ENCODE data around the gene RPS3.
"Not testable (repeated sequence)": the region's sequence is repeated elsewhere in the genome, so short reads cannot be mapped to it uniquely, and the experiment has no call there.

RPS3 gene

GRCh38 chr11:75399344-75400145, at the start of gene RPS3:
RPS3 (plus strand) TSS chr11:75399518; CDS start chr11:75399548, 30 bp downstream.
- in situ Hi-C loops (cut with HindIII; ENCODE audit: low pct_unique_long_range_greater_than_20kb, low sequenced_read_pairs): no loop called here
- peak; percentile 88 to 96 for DNase-seq (ENCODE audit: low read depth in 1 of 2, low spot score in 1 of 2)
- TF ChIP-seq JUND (IDR thresholded peaks at IDR 0.05; ENCODE audit: low read depth): no peak

GRCh38 chr11:75349521-75350116, 49.7 kb upstream of the RPS3 start:
- in situ Hi-C loops (cut with HindIII; ENCODE audit: low pct_unique_long_range_greater_than_20kb, low sequenced_read_pairs): no loop called here
- no peak for DNase-seq (ENCODE audit: low read depth in 1 of 2, low spot score in 1 of 2)
- no peak for TF ChIP-seq JUND (IDR thresholded peaks at IDR 0.05; ENCODE audit: low read depth)

- in situ Hi-C loops (cut with HindIII; ENCODE audit: low pct_unique_long_range_greater_than_20kb, low sequenced_read_pairs): no loop called here
- no peak for DNase-seq (ENCODE audit: low read depth in 1 of 2, low spot score in 1 of 2)
- no peak for TF ChIP-seq JUND (IDR thresholded peaks at IDR 0.05; ENCODE audit: low read depth)
These were observed 49.1 kb upstream of the RPS3 start for GRCh38 chr11:75350122-75350742.

- no peak for TF ChIP-seq JUND (IDR thresholded peaks at IDR 0.05; ENCODE audit: low read depth)
- DNase-seq (ENCODE audit: low read depth in 1 of 2, low spot score in 1 of 2): peak; percentile 60 to 78
- in situ Hi-C loops (cut with HindIII; ENCODE audit: low pct_unique_long_range_greater_than_20kb, low sequenced_read_pairs): no loop called here
These were observed 48.4 kb upstream of the RPS3 start for GRCh38 chr11:75350743-75351540.

GRCh38 chr11:75351541-75351790, 47.9 kb upstream of the RPS3 start, which contains the start of gene ARRB1:
ARRB1 (minus strand) TSS chr11:75351661; CDS start chr11:75351607, 54 bp downstream.
- in situ Hi-C loops (cut with HindIII; ENCODE audit: low pct_unique_long_range_greater_than_20kb, low sequenced_read_pairs): no loop called here
- no peak for TF ChIP-seq JUND (IDR thresholded peaks at IDR 0.05; ENCODE audit: low read depth)
- DNase-seq (ENCODE audit: low read depth in 1 of 2, low spot score in 1 of 2): peak in 1 of 2 experiments; percentile 89

GRCh38 chr11:75351791-75352587, 47.3 kb upstream of the RPS3 start:
- peak; percentile 66 to 83 for DNase-seq (ENCODE audit: low read depth in 1 of 2, low spot score in 1 of 2)
- in situ Hi-C loops (cut with HindIII; ENCODE audit: low pct_unique_long_range_greater_than_20kb, low sequenced_read_pairs): no loop called here
- TF ChIP-seq JUND (IDR thresholded peaks at IDR 0.05; ENCODE audit: low read depth): no peak

- DNase-seq (ENCODE audit: low read depth in 1 of 2, low spot score in 1 of 2): no peak
- no peak for TF ChIP-seq JUND (IDR thresholded peaks at IDR 0.05; ENCODE audit: low read depth)
- in situ Hi-C loops (cut with HindIII; ENCODE audit: low pct_unique_long_range_greater_than_20kb, low sequenced_read_pairs): no loop called here
These were observed 46.6 kb upstream of the RPS3 start for GRCh38 chr11:75352588-75353206.

- DNase-seq (ENCODE audit: low read depth in 1 of 2, low spot score in 1 of 2): no peak
- no peak for TF ChIP-seq JUND (IDR thresholded peaks at IDR 0.05; ENCODE audit: low read depth)
- in situ Hi-C loops (cut with HindIII; ENCODE audit: low pct_unique_long_range_greater_than_20kb, low sequenced_read_pairs): no loop called here
These were observed 44.3 kb upstream of the RPS3 start for GRCh38 chr11:75355051-75355450.

- no peak for DNase-seq (ENCODE audit: low read depth in 1 of 2, low spot score in 1 of 2)
- TF ChIP-seq JUND (IDR thresholded peaks at IDR 0.05; ENCODE audit: low read depth): no peak
- in situ Hi-C loops (cut with HindIII; ENCODE audit: low pct_unique_long_range_greater_than_20kb, low sequenced_read_pairs): no loop called here
These were observed 42.7 kb upstream of the RPS3 start for GRCh38 chr11:75356613-75357012.

GRCh38 chr11:75362285-75362684, 37.0 kb upstream of the RPS3 start:
- in situ Hi-C loops (cut with HindIII; ENCODE audit: low pct_unique_long_range_greater_than_20kb, low sequenced_read_pairs): not testable (repeated sequence)
- DNase-seq (ENCODE audit: low read depth in 1 of 2, low spot score in 1 of 2): peak in 1 of 2 experiments; percentile 0

- TF ChIP-seq JUND (IDR thresholded peaks at IDR 0.05; ENCODE audit: low read depth): no peak
- in situ Hi-C loops (cut with HindIII; ENCODE audit: low pct_unique_long_range_greater_than_20kb, low sequenced_read_pairs): no loop called here
- no peak for DNase-seq (ENCODE audit: low read depth in 1 of 2, low spot score in 1 of 2)
These were observed 33.6 kb upstream of the RPS3 start for GRCh38 chr11:75365711-75366181.

GRCh38 chr11:75366826-75367225, 32.5 kb upstream of the RPS3 start:
- peak in 1 of 2 experiments; percentile 85 for DNase-seq (ENCODE audit: low read depth in 1 of 2, low spot score in 1 of 2)
- in situ Hi-C loops (cut with HindIII; ENCODE audit: low pct_unique_long_range_greater_than_20kb, low sequenced_read_pairs): not testable (repeated sequence)

Data from T47D (cell line).